GM19035 (cell line): ENCODE results near the gene PRLR.
A peak's percentile ranks its signal among the peaks of the same experiment; 100 is the strongest.

Experiments
- ATAC-seq: cut with Tn5 transposase; IDR thresholded peaks from one replicate; pipeline ENCODE4 v1.9.1; 2021; ENCODE audit not compliant: unreplicated experiment

The PRLR gene

DNA sequence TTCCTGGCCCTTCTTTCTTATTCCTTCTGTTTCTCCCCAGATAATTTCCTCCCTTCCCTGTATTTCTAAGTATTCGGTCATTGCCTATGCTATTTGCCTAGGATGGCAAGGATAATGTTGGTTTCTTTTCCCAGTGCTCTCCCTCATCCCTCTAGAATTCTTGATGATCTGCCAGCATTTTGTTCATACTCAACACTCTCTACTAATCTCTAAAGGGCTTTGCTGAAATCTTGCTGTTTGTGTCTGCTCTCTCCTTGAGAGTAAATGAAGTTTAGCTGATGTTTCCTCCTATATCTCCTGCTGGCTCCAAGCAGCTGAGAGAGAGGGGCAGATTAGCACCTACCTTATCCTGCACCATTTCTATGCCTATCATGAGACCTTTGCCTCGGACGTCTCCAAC, 220.6 kb downstream of the PRLR start:
- no peak for ATAC-seq

DNA sequence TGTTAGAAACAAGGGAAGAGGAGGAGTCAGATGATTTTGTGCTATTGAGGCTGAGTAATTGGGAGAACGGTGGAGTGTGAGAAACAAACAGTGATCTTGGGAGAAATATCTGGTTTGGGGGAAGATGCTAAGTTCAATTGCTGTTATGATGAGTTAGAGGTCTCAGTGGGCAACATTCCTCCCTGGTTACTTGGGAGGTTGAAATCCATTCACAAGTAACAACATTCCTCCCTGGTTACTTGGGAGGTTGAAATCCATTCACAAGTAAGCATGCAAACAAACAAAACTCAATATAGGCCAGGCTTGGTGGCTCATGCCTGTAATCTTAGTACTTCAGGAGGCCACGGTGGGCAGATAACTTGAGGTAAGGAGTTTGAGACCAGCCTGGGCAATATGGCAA, 221.3 kb downstream of the PRLR start:
- ATAC-seq, result no peak

DNA sequence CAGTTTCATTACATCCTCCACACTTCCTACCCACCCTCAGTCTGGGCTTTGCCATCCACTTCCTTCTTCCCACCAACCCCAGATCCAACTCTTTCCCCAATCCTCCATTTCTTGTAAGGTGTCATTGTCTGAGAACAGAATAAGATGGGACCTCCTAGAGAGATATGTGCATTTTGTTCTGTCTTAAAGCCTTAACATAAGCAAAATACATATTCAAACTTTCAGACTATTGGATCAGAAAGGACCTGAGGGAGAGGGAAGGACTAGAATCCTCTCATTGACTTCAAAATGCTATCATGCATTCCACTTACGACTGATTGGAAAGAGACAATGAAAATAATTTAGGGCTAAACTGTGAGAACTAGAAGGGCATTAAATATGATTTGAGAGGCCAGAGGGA, 225.5 kb downstream of the PRLR start:
- no peak for ATAC-seq

DNA sequence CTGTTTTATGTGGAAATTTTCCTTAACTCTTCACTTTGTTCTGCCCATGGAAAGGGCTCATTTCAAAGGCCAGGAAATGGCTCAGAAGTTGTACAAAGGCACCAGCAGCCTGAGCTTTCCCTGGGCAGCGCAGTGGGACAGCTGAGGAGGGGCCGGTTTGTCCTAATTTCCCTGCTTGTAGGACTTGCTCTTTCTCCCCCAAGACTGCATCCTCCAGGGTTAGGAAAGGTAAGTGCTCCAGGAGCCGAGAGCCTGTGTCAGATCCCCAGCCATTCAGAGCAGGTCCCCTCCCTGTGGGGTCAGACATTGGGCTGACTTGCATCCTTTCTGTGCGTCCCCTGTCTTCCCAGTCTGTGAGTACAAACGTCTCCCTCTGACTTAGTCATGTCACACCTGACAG, 226.1 kb downstream of the PRLR start:
- no peak for ATAC-seq

DNA sequence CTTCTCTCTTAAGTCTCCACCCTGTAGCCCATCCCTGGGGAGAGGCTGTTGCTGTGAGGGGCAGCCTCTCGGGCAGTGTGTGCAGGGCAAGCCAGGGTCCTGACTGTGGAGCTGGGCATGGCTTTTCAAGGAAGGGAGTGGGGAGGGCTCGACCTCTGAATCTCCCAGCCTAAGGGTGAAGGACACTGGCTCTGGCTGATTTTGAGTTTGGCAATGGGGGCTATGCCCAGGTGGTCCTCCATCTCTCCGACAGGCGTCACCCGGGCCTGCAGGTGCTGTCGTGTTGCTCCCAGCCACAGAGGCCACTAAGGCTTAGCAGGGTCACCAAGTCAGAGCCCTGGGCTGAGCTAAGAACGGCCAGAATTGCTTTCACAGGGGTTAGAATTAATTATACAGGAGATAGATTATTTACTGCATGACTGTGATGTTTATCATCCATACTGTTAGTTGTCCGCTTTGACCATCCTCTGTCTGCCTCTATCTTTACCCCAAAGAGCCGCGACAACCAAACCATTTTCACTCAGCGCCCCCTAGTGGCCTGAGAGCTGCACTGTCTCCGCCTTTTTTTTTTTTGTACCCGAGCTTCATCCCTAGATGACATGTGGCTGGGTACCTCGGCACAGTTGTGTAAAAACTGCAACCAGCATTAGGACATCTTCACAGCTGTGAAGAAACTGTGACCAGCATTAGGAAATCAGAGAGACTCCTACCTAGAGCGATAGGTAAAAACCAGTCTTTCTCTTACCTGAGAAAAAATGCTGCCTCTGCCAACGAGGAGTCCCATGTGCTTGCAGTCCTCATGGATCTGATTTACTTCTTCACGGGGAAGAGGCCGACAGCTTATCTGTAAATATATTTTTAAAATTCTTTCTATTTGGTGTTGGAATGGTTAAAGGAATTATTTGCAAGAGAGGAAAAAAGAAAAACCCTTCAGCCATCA, 227.0 kb downstream of the PRLR start:
- ATAC-seq, result peak; percentile 82

DNA sequence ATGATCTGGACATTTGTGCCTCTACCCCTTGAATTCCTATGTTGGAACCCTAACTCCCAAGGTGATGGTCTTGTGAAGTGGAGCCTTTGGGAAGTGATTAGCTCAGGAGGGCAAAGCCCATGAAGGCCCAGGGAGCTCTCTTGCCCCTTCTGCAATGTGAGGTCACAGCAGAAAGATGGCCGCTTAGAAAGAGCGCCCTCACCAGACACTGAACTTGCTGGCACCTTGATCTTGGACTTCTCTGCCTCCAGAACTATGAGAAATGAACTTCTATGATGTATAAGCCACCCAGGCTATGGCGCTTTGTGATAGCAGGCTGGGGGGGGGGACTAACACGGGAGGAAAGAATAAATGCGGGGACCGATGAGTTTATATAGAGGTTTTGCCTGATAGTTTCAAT, 227.8 kb downstream of the PRLR start:
- ATAC-seq, result no peak

DNA sequence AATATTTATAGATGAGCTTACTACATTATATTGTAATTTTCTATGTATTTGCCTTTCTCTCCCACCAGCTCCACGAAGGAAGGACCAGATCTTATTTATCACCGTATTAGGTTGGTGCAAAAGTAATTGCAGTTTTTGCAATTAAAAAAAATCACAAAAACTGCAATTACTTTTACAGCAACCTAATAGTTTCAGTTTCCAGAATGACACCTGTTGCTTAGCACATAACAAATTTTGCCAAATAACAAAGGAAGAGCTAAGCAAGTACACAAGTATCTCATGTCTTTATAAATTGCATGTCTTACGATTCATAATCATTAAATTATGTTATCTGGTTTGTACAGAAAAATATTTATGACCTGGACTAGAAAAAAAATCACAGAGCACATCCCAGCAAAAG, 228.4 kb downstream of the PRLR start:
- no peak for ATAC-seq
